Measurements from ENCODE around the gene SEMA5B. TPM values are rescaled to one million over a fixed set of nuclear protein-coding genes. Genes with fewer than 3 reads are reported as not detected.

Gene SEMA5B
- total and polyA plus RNA-seq, 9 of the 15 experiments (the other 6 are each of a cell fraction or from before 2014, with no cell fraction given) = not detected

DNA sequence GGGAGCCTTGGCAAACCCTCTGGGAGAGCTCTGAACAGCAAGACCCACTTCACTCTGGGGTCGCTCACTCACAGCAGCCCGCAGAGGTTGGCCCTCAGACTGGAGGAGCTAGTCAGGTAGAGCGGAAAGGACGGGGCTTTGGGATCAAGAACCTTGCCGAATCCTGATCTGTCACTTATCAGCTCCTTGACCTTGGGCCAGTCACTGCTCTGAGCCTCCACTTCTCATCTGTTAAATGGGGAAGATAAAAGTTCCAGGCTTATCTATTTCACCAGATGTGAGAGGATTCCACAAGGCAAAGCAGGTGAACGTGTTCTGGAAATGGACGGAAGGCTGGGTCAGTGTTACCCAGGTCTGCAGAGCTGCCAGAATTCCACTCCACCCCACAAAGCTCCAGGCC, 29.4 kb downstream of the SEMA5B start:
- BruUV-seq (replicated peaks) = no TSS peak
- no peak overlapping the region for H3K9ac ChIP-seq (ENCODE audit: insufficient read depth in 1 of 2, low read depth in 2 of 2, low read length in 2 of 2)
- FAIRE-seq = no peak
- H3K9me3 ChIP-seq (replicated peaks; ENCODE audit: control insufficient read depth, insufficient read depth, low read depth, low read length) = no peaks in the 10 kb centered on the region
- ATAC-seq = no peak
- TF ChIP-seq, protein P1, sequence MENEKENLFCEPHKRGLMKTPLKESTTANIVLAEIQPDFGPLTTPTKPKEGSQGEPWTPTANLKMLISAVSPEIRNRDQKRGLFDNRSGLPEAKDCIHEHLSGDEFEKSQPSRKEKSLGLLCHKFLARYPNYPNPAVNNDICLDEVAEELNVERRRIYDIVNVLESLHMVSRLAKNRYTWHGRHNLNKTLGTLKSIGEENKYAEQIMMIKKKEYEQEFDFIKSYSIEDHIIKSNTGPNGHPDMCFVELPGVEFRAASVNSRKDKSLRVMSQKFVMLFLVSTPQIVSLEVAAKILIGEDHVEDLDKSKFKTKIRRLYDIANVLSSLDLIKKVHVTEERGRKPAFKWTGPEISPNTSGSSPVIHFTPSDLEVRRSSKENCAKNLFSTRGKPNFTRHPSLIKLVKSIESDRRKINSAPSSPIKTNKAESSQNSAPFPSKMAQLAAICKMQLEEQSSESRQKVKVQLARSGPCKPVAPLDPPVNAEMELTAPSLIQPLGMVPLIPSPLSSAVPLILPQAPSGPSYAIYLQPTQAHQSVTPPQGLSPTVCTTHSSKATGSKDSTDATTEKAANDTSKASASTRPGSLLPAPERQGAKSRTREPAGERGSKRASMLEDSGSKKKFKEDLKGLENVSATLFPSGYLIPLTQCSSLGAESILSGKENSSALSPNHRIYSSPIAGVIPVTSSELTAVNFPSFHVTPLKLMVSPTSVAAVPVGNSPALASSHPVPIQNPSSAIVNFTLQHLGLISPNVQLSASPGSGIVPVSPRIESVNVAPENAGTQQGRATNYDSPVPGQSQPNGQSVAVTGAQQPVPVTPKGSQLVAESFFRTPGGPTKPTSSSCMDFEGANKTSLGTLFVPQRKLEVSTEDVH (IDR thresholded peaks at IDR 0.05; ENCODE audit: low read depth, partially characterized antibody) = no peak
- peak; percentile 93 for TF ChIP-seq ESRRA (IDR thresholded peaks at IDR 0.05; ENCODE audit: borderline replicate concordance, low read depth)
- no peaks in the 10 kb centered on the region; a peak in 2 of 5 replicates for H3K4me1 ChIP-seq (replicated peaks in 1 of 2; ENCODE audit: control insufficient read depth in 2 of 2, insufficient read depth in 2 of 2, low read length in 2 of 2)
- POLR2A ChIA-PET = interaction anchor here (0.7 kb wide), 1 partner anchor 641 kb away, joined by 3 read pairs; no protein-coding TSS in a partner anchor
- no peaks in the 10 kb centered on the region for H3K36me3 ChIP-seq (ENCODE audit: control insufficient read depth, insufficient read depth, low read length)
- H3K27ac ChIP-seq (ENCODE audit: extremely low read depth, low read depth, low read length) = no peak overlapping the region
- 2% methylated on average over 6 of the region's 7 CpGs for WGBS (ENCODE audit: insufficient coverage, low coverage, missing lambda C conversion rate)
- no peaks in the 10 kb centered on the region for H3K79me2 ChIP-seq (ENCODE audit: control insufficient read depth, insufficient read depth, low read length)
- H3K4me2 ChIP-seq (ENCODE audit: insufficient read depth, low read length) = no peak overlapping the region
- H3K9me1 ChIP-seq (ENCODE audit: control insufficient read depth, insufficient read depth, low read length) = no peaks in the 10 kb centered on the region
- DNase-seq (ENCODE audit: extremely low read depth in 1 of 4, low spot score in 3 of 4) = no peak
- CTCF ChIA-PET (ENCODE audit: low intra/inter-chr PET ratio) = no interaction called here
- H2AFZ ChIP-seq (ENCODE audit: low read depth, low read length) = no peak overlapping the region
- intact Hi-C loops (cut with micrococcal nuclease) = no loop called here
- no peak overlapping the region for H3K4me3 ChIP-seq
- H4K20me1 ChIP-seq (replicated peaks; ENCODE audit: control insufficient read depth, insufficient read depth, low read length) = peaks cover 6% of the 10 kb centered on the region; the same call in 1 of the 2 replicates
- in situ Hi-C loops (cut with MboI) = no loop called here
- peaks cover 12 to 75% of the 10 kb centered on the region in 2 experiments; a peak in 4 of 5 replicates for H3K27me3 ChIP-seq (ENCODE audit: control insufficient read depth in 2 of 2, insufficient read depth in 2 of 2, low read length in 2 of 2)

Measured in K562 (cell line).